Ishikawa (cell line): ENCODE results near the gene USO1.

ENCODE experiments used
- CEBPB ChIP-seq: IDR thresholded peaks from 2 replicates; pipeline ENCODE4 v1.6.1; 2012
- CREB1 ChIP-seq: IDR thresholded peaks from 2 replicates; pipeline ENCODE4 v1.6.1; 2012; ENCODE audit warnings: low read depth
- EGR1 ChIP-seq: IDR thresholded peaks from 2 replicates; pipeline ENCODE4 v1.6.1; 2012
- EP300 ChIP-seq: IDR thresholded peaks from 2 replicates; pipeline ENCODE4 v1.6.1; 2012; ENCODE audit warnings: borderline replicate concordance
- FOXM1 ChIP-seq: IDR thresholded peaks from 2 replicates; pipeline ENCODE4 v1.6.1; 2012; ENCODE audit warnings: low read depth, borderline replicate concordance
- MAX ChIP-seq: IDR thresholded peaks from 2 replicates; pipeline ENCODE4 v1.6.1; 2012
- NFIC ChIP-seq: IDR thresholded peaks from 2 replicates; pipeline ENCODE4 v1.6.1; 2012
- RAD21 ChIP-seq: IDR thresholded peaks from 2 replicates; pipeline ENCODE4 v1.6.1; 2012; ENCODE audit warnings: low read depth
- REST ChIP-seq: IDR thresholded peaks from 2 replicates; pipeline ENCODE4 v1.6.1; 2012; ENCODE audit warnings: low read depth, mild to moderate bottlenecking
- TAF1 ChIP-seq: IDR thresholded peaks from 2 replicates; pipeline ENCODE4 v1.6.1; 2012; ENCODE audit warnings: low read depth, mild to moderate bottlenecking
- TCF12 ChIP-seq: IDR thresholded peaks from 2 replicates; pipeline ENCODE4 v1.6.1; 2012; ENCODE audit warnings: low read depth
- TEAD4 ChIP-seq: IDR thresholded peaks from 2 replicates; pipeline ENCODE4 v1.6.1; 2012
- USF1 ChIP-seq: IDR thresholded peaks from 2 replicates; pipeline ENCODE4 v1.6.1; 2012
- YY1 ChIP-seq: IDR thresholded peaks from 2 replicates; pipeline ENCODE4 v1.6.1; 2012; ENCODE audit warnings: low read depth
- ZBTB7A ChIP-seq: IDR thresholded peaks from 2 replicates; pipeline ENCODE4 v1.6.1; 2012; ENCODE audit warnings: low read depth

The USO1 gene

GRCh38 chr4:75696581-75696980, 27.8 kb upstream of the USO1 start:
- TF ChIP-seq TAF1 (no peak), ZBTB7A (no peak), REST (no peak), USF1 (no peak), RAD21 (no peak), EGR1 (no peak), YY1 (no peak), NFIC (no peak), EP300 (no peak), CEBPB (no peak), TCF12 (no peak), TEAD4 (no peak), MAX (no peak), CREB1 (no peak), FOXM1 (no peak)

- TF ChIP-seq YY1 (no peak), USF1 (no peak), ZBTB7A (no peak), NFIC (no peak), RAD21 (no peak), REST (no peak), TEAD4 (no peak), TCF12 (no peak), CREB1 (no peak), EP300 (no peak), CEBPB (no peak), MAX (no peak), TAF1 (no peak), EGR1 (no peak), FOXM1 (no peak)
Observed at GRCh38 chr4:75698162-75698962, 26.0 kb upstream of the USO1 start.

- TF ChIP-seq TEAD4 (no peak), EP300 (no peak), FOXM1 (no peak), CREB1 (no peak), TAF1 (no peak), CEBPB (no peak), NFIC (no peak), ZBTB7A (no peak), EGR1 (no peak), REST (no peak), RAD21 (no peak), TCF12 (no peak), YY1 (no peak), USF1 (no peak)
Observed at GRCh38 chr4:75698963-75699228, 25.5 kb upstream of the USO1 start.

GRCh38 chr4:75699299-75699698, 25.1 kb upstream of the USO1 start:
- TF ChIP-seq MAX (no peak), REST (no peak), YY1 (no peak), TAF1 (no peak), TEAD4 (no peak), USF1 (no peak), TCF12 (no peak), NFIC (no peak), CEBPB (no peak)
